Adipose tissue (tissue), 3 donors: ENCODE measurements around the gene TRPM2. TPM values are rescaled to one million over a fixed set of nuclear protein-coding genes. Genes with fewer than 3 reads are reported as not detected.

Experiments
- H3K27ac ChIP-seq: one replicate; pipeline ENCODE4 v1.5.1; 2013; ENCODE audit warnings: low read depth, low read length
- WGBS, 3 donors: extraction: QIAGEN DNeasy Blood & Tissue Kit; methylation state at CpG; one replicate each; pipeline ENCODE4 v1.1.7; 2013; 5-methylcytosine and 5-hydroxymethylcytosine counted together
- polyA plus RNA-seq, 3 donors: library from polyadenylated mRNA; stranded (reverse); fragments of 200-250 nt; gene quantifications; one replicate each; pipeline ENCODE4 v1.2.3, GENCODE V29; 2013
- donor health status: healthy with polysubstance abuse.
- donor health status: Bipolar disorder and iron deficiency.
- donor health status: healthy.

TRPM2 gene
- polyA plus RNA-seq = 1 to 10 TPM in 2 of 3 donors, under 1 TPM in 1; 0.72 to 4.2 (median 1.9) TPM

GRCh38 chr21:44353191-44353970, at the start of gene TRPM2:
Gene TRPM2 (plus strand): TSS chr21:44353621. CDS start chr21:44353701, 80 bp downstream.
- WGBS, 3 donors = 34 to 53% (median 35%) methylated on average over 21 of the region's 21 CpGs
- H3K27ac ChIP-seq = no peak within 1 kb of the TSS

GRCh38 chr21:44304011-44304616, 49.3 kb upstream of the TRPM2 start:
- H3K27ac ChIP-seq = no peak overlapping the region
- 73 to 84% (median 79%) methylated on average over 15 to 16 of the region's 16 CpGs for WGBS, 3 donors

GRCh38 chr21:44304877-44305293, 48.5 kb upstream of the TRPM2 start:
- WGBS, 3 donors = 59 to 66% (median 66%) methylated on average over 8 of the region's 8 CpGs
- H3K27ac ChIP-seq = no peak overlapping the region

GRCh38 chr21:44305691-44306090, 47.7 kb upstream of the TRPM2 start:
- WGBS, 3 donors = 61 to 84% (median 64%) methylated on average over 8 to 9 of the region's 9 CpGs
- H3K27ac ChIP-seq = no peak overlapping the region

GRCh38 chr21:44306936-44307704, 46.3 kb upstream of the TRPM2 start:
- WGBS, 3 donors = 72 to 81% (median 78%) methylated on average over 18 to 21 of the region's 21 CpGs
- no peak overlapping the region for H3K27ac ChIP-seq

- WGBS, 3 donors = 91 to 94% (median 92%) methylated on average over 27 to 28 of the region's 28 CpGs
These were observed 42.6 kb upstream of the TRPM2 start for GRCh38 chr21:44310628-44311507.

GRCh38 chr21:44312089-44312488, 41.3 kb upstream of the TRPM2 start:
- H3K27ac ChIP-seq = no peak overlapping the region
- 87 to 92% (median 90%) methylated on average over 19 to 22 of the region's 22 CpGs for WGBS, 3 donors

More at GRCh38 chr21:44310628-44311507, 42.6 kb upstream of the TRPM2 start:
- no peak overlapping the region for H3K27ac ChIP-seq

- 93 to 98% (median 94%) methylated on average over 19 of the region's 19 CpGs for WGBS, 3 donors
These were observed 40.7 kb upstream of the TRPM2 start for GRCh38 chr21:44312716-44313115.

GRCh38 chr21:44313451-44313850, 40.0 kb upstream of the TRPM2 start:
- 91 to 92% (median 92%) methylated on average over 13 of the region's 13 CpGs for WGBS, 3 donors

More at GRCh38 chr21:44312716-44313115, 40.7 kb upstream of the TRPM2 start:
- no peak overlapping the region for H3K27ac ChIP-seq

GRCh38 chr21:44314128-44314527, 39.3 kb upstream of the TRPM2 start:
- H3K27ac ChIP-seq = no peak overlapping the region
- 85 to 88% (median 87%) methylated on average over 14 to 15 of the region's 15 CpGs for WGBS, 3 donors

More at GRCh38 chr21:44313451-44313850, 40.0 kb upstream of the TRPM2 start:
- no peak overlapping the region for H3K27ac ChIP-seq

GRCh38 chr21:44314561-44314960, 38.9 kb upstream of the TRPM2 start:
- WGBS, 3 donors = 87 to 93% (median 89%) methylated on average over 7 to 11 of the region's 11 CpGs
- no peak overlapping the region for H3K27ac ChIP-seq

- no peak overlapping the region for H3K27ac ChIP-seq
- 89 to 91% (median 89%) methylated on average over 14 to 16 of the region's 16 CpGs for WGBS, 3 donors
These were observed 37.7 kb upstream of the TRPM2 start for GRCh38 chr21:44315691-44316203.

- no peak overlapping the region for H3K27ac ChIP-seq
- 91 to 97% (median 91%) methylated on average over 25 to 27 of the region's 27 CpGs for WGBS, 3 donors
These were observed 37.0 kb upstream of the TRPM2 start for GRCh38 chr21:44316277-44316900.

- 90 to 96% (median 96%) methylated on average over 19 of the region's 19 CpGs for WGBS, 3 donors
- H3K27ac ChIP-seq = no peak overlapping the region
These were observed 36.1 kb upstream of the TRPM2 start for GRCh38 chr21:44317241-44317782.

- no peak overlapping the region for H3K27ac ChIP-seq
- WGBS, 3 donors = 94 to 96% (median 95%) methylated on average over 22 of the region's 22 CpGs
These were observed 35.5 kb upstream of the TRPM2 start for GRCh38 chr21:44317871-44318270.

- no peak overlapping the region for H3K27ac ChIP-seq
- WGBS, 3 donors = 92 to 96% (median 96%) methylated on average over 24 to 25 of the region's 25 CpGs
These were observed 34.7 kb upstream of the TRPM2 start for GRCh38 chr21:44318489-44319285.
